PFSK-1 (cell line): ENCODE results near the gene CABP7. TPM values are rescaled to one million over a fixed set of nuclear protein-coding genes. Genes with fewer than 3 reads are reported as not detected.

ENCODE experiments used
- FOXP2 ChIP-seq: optimal IDR thresholded peaks from 2 replicates; pipeline ENCODE3; 2011; ENCODE audit warnings: borderline replicate concordance, control low read depth, inconsistent platforms; ENCODE audit not compliant: insufficient read depth; ENCODE audit errors: extremely low read length, extremely low read depth
- POLR2AphosphoS5 ChIP-seq: IDR thresholded peaks from 2 replicates; pipeline ENCODE4 v1.6.1; 2012; ENCODE audit warnings: low read depth, mild to moderate bottlenecking, control low read depth, low read length, moderate library complexity
- REST ChIP-seq, 2 experiments: IDR thresholded peaks; 2 replicates each; pipeline versions ENCODE4 v1.6.1 to v1.8.0; 2011 to 2012; ENCODE audit warnings: low read depth in 2 of 2, low read length in 2 of 2, control low read depth in 1 of 2, inconsistent platforms in 1 of 2, mild to moderate bottlenecking in 1 of 2, moderate library complexity in 1 of 2; ENCODE audit not compliant: insufficient read depth in 1 of 2
- SIN3A ChIP-seq: IDR thresholded peaks from 2 replicates; pipeline ENCODE4 v1.6.1; 2012; ENCODE audit warnings: mild to moderate bottlenecking, low read length, moderate library complexity, borderline replicate concordance; ENCODE audit not compliant: insufficient read depth
- TAF1 ChIP-seq: IDR thresholded peaks from 2 replicates; pipeline ENCODE4 v1.6.1; 2012; ENCODE audit warnings: low read length, control low read depth, borderline replicate concordance; ENCODE audit not compliant: insufficient read depth
- polyA plus RNA-seq: library from polyadenylated mRNA; unstranded; fragments of >200 nt; gene quantifications from one replicate; pipeline ENCODE4 v1.2.1, GENCODE V29; 2012; ENCODE audit warnings: low read depth, missing spikeins; ENCODE audit not compliant: insufficient read length

Gene CABP7
- polyA plus RNA-seq = 0.13 TPM

DNA sequence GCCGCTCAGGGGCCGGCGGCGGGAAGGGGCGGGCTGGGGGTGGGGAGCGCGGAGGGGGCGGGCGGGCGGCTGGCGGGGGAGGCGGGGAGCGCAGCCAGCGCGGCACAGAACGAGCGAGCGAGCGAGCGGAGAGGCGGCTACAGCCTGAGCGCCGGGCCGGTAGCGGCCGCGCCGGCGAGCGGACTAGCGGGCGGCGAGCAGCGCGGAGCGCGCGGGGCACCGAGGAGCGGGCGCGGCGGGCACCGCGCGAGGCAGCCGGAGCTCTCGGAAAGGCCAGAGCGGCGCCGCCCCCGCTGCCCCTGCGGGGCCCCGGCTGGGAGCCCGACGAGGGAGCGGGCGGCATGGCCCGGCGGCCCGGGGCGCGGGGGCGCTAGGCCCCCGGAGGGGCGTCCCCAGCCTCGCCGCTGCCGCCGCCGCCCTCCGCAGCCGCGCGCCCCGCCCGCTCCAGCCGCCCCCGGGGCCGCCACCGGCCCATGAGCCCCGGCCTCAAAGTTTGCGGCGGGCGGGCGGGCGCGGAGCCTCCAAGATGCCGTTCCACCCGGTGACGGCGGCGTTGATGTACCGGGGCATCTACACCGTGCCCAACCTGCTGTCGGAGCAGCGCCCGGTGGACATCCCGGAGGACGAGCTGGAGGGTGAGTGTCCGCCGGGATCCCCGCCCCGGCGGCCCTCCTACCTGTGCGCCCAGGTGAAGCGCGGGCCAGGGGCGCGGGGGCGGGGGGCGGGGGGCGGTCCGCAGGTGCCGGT, at the start of gene CABP7:
CABP7 (plus strand) TSS at position 105 of the 747 bp plus-strand sequence; CDS start at position 527, 422 bp downstream.
- TF ChIP-seq FOXP2 = no peak

GRCh38 chr22:29670626-29671025, 49.2 kb upstream of the CABP7 start:
- TF ChIP-seq REST (IDR thresholded peaks at IDR 0.05; ENCODE audit: insufficient read depth in 1 of 2, low read depth in 2 of 2, low read length in 2 of 2) = no peak
- TF ChIP-seq TAF1 = no peak
- TF ChIP-seq POLR2AphosphoS5 = no peak
- no peak for TF ChIP-seq SIN3A
- no peak for TF ChIP-seq FOXP2

DNA sequence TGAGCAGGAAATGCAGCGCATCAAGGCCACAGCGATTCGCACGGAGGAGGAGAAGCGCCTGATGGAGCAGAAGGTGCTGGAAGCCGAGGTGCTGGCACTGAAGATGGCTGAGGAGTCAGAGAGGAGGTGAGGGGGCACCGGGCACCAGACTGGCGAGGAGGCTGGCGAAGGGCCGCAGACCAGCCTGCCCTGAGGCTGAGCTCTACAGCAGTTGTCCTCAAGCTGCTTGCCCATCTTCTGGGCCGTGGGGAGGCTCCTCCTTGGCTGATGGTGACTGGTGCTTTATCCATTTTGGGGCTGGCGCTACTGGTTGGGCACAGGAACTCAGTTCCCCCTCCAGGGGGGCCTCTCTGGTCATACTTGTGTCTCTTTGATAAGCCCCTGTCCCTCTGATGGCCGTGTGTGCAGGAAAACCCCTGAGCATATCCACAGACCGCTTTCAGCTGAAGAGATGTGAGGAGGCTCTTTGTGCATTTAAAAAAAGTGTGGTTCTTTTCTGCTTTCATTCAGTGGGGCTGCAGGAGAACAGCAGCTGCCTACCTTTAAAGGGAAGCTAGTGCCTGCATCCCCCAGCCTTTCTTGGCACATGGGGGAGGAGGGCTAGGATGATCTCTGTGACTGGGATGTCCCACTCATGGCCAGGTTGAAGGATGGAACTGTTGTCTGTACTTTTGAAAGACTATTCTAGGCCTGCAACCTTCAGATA, 46.3 kb upstream of the CABP7 start:
- TF ChIP-seq SIN3A (no peak), POLR2AphosphoS5 (no peak), REST (IDR thresholded peaks at IDR 0.05; ENCODE audit: insufficient read depth in 1 of 2, low read depth in 2 of 2, low read length in 2 of 2) (no peak), TAF1 (no peak), FOXP2 (no peak)

GRCh38 chr22:29674121-29674520, 45.7 kb upstream of the CABP7 start:
- no peak for TF ChIP-seq TAF1
- TF ChIP-seq FOXP2 = no peak
- no peak for TF ChIP-seq SIN3A
- TF ChIP-seq REST (IDR thresholded peaks at IDR 0.05; ENCODE audit: insufficient read depth in 1 of 2, low read depth in 2 of 2, low read length in 2 of 2) = no peak
- TF ChIP-seq POLR2AphosphoS5 = no peak

DNA sequence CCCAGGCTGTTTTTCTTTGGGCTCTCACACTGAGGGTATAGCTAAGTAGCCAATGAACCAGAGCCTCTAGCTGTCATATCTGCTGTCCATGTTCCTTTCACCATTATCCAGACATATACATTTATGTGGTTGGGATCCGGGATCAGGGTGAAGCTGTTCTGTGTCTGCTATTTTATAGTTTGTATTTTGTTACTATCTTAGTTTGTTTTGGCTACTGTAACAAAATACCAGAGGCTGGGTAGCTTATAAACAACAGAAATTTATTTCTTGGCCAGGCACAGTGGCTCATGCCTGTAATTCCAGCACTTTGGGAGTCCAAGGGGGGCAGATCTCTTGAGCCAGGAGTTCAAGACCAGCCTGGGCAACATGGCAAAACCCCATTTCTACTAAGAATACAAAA, 40.5 kb upstream of the CABP7 start:
- TF ChIP-seq REST (IDR thresholded peaks at IDR 0.05; ENCODE audit: insufficient read depth in 1 of 2, low read depth in 2 of 2, low read length in 2 of 2) = no peak
- no peak for TF ChIP-seq FOXP2
- TF ChIP-seq TAF1 = no peak
- no peak for TF ChIP-seq SIN3A
- no peak for TF ChIP-seq POLR2AphosphoS5
